Measurements from ENCODE around the gene C1QTNF8.

The C1QTNF8 gene

DNA sequence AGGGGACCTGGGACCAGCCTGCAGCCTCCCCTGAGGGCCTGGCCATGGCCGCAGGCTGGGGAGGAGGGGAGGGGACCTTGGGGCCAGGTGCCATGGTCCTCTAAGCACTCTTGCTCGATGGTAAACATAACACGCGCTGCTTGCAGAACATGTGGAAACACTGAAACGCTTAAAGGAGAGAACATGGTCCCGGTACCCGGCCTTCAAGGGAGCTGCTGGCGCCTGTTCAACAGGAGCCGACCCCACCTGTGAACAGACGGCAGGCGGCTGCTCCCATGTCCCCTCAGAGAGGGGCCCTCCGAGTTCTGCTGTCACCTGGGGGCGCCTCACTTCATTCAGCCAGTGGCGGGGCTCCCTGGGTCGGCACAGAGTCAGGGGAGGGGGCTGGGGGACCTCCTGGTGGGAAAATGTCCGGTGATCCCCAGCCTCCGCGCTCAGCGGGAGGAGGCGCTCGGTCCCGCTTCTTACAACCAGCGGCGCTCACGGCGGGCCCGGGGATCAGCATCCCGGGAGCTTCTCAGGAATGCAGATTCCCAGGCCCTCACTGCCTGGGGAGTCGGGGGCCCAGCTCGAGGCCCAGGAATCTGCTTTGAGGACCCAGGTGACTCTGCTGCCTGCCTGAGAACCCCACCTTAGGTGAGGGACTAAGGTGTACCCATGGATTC lies 24.4 kb downstream of the C1QTNF8 start:
- no peak for TF ChIP-seq EGR1 (IDR thresholded peaks at IDR 0.05)
- no peak for TF ChIP-seq CEBPB (IDR thresholded peaks at IDR 0.05)
- TF ChIP-seq, protein P1, sequence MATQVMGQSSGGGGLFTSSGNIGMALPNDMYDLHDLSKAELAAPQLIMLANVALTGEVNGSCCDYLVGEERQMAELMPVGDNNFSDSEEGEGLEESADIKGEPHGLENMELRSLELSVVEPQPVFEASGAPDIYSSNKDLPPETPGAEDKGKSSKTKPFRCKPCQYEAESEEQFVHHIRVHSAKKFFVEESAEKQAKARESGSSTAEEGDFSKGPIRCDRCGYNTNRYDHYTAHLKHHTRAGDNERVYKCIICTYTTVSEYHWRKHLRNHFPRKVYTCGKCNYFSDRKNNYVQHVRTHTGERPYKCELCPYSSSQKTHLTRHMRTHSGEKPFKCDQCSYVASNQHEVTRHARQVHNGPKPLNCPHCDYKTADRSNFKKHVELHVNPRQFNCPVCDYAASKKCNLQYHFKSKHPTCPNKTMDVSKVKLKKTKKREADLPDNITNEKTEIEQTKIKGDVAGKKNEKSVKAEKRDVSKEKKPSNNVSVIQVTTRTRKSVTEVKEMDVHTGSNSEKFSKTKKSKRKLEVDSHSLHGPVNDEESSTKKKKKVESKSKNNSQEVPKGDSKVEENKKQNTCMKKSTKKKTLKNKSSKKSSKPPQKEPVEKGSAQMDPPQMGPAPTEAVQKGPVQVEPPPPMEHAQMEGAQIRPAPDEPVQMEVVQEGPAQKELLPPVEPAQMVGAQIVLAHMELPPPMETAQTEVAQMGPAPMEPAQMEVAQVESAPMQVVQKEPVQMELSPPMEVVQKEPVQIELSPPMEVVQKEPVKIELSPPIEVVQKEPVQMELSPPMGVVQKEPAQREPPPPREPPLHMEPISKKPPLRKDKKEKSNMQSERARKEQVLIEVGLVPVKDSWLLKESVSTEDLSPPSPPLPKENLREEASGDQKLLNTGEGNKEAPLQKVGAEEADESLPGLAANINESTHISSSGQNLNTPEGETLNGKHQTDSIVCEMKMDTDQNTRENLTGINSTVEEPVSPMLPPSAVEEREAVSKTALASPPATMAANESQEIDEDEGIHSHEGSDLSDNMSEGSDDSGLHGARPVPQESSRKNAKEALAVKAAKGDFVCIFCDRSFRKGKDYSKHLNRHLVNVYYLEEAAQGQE (IDR thresholded peaks at IDR 0.05; ENCODE audit: low read depth) = no peak
- no peak for TF ChIP-seq NFIC (IDR thresholded peaks at IDR 0.05)
- TF ChIP-seq TEAD4 (IDR thresholded peaks at IDR 0.05) = no peak
- TF ChIP-seq YY1 (IDR thresholded peaks at IDR 0.05; ENCODE audit: low read depth) = no peak
- no peak for TF ChIP-seq RAD21 (IDR thresholded peaks at IDR 0.05; ENCODE audit: low read depth)
- TF ChIP-seq ZBTB7A (IDR thresholded peaks at IDR 0.05; ENCODE audit: low read depth) = no peak
- TF ChIP-seq TCF12 (IDR thresholded peaks at IDR 0.05; ENCODE audit: low read depth) = no peak
- TF ChIP-seq EP300 (IDR thresholded peaks at IDR 0.05; ENCODE audit: borderline replicate concordance) = no peak

DNA sequence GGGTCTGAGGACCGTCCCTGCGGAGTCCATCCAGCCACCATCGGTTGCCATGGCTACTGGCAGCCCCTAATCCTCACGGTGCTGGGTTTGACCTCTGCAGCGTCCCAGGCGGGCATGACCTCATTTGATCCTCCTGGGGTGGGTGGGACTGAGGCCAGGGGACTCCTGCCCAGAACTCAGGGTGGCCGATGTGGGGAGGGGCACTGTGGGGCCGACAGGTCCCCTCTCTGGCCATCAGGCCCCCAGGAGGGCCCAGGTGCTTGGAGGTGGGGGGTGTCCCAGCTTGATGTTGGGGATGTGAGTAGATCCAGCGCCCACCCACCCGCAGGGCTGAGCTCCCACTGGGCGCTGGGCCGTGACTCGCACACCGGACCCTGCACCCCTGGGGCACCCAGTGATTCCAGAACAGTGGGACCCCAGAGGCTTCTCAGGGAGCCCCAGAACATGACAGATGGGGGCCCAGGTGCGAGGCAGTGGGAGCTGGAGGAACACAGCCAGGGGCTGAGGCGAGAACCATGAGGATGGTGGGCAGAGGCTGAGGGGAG lies 25.1 kb downstream of the C1QTNF8 start:
- no peak for TF ChIP-seq EP300 (IDR thresholded peaks at IDR 0.05; ENCODE audit: borderline replicate concordance)
- TF ChIP-seq CREB1 (IDR thresholded peaks at IDR 0.05; ENCODE audit: low read depth) = no peak
- TF ChIP-seq FOXM1 (IDR thresholded peaks at IDR 0.05; ENCODE audit: borderline replicate concordance, low read depth) = no peak
- TF ChIP-seq NFIC (IDR thresholded peaks at IDR 0.05) = no peak
- no peak for TF ChIP-seq EGR1 (IDR thresholded peaks at IDR 0.05)
- no peak for TF ChIP-seq TEAD4 (IDR thresholded peaks at IDR 0.05)

DNA sequence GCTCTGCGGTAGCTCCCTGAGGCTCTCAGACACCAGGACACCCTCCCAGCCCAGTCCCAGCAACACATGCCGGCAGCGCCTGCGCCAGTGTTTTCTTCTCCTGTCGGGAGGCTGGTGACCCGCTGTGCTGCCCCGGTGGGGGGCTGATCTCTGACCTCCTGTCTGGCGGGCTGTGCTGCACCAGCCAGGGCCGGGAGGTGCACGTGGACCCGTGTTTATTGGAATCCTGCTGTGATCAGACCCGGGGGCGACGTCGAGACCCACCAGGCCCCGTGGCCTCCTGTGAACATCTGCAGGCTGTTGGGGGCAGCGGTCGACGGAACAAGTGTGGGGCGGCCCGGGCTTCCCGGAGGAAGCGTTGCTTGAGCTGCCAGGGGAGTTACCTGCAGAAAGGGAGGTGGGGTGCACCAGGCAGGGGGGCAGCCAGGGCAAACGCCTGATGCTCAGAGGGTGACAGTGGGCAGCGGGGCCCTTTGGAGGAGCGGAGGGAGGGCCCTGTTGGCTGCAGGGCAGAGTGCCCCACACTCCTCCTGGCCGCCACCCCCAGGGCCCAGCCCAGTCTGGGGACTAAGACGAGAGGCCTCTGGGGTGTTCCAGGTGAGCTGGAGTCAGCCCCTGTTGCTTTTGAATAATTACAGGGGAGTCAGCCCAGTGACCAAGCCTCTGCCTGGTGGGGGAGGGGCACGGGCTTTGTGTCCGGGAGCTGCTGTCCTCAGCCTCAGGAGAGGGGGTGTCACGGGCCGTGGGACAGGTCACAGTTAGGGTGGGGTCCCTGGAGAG lies 25.8 kb downstream of the C1QTNF8 start:
- no peak for TF ChIP-seq RAD21 (IDR thresholded peaks at IDR 0.05; ENCODE audit: low read depth)
- no peak for TF ChIP-seq EGR1 (IDR thresholded peaks at IDR 0.05)
- no peak for TF ChIP-seq TAF1 (IDR thresholded peaks at IDR 0.05; ENCODE audit: low read depth)
- no peak for TF ChIP-seq ZBTB7A (IDR thresholded peaks at IDR 0.05; ENCODE audit: low read depth)

DNA sequence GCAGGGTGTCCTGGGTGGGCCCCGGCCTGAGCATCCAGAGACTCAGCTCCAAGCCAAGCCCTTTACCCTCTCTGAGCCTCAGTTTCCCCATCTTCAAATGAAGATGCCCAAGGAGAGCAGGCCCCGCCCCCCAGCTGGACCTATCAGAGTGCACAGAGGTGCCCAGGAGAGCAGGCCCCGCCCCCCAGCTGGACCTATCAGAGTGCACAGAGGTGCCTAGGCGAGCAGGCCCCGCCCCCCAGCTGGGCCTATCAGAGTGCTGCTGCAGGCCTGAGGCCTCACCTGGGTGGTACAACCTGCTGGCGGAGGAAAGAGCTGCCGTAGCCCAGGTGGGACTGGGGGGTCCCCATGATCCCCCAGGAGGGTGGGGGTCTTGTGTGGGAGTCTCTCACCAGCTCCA lies 26.9 kb downstream of the C1QTNF8 start:
- TF ChIP-seq TEAD4 (IDR thresholded peaks at IDR 0.05) = no peak
- TF ChIP-seq EP300 (IDR thresholded peaks at IDR 0.05; ENCODE audit: borderline replicate concordance) = no peak
- no peak for TF ChIP-seq YY1 (IDR thresholded peaks at IDR 0.05; ENCODE audit: low read depth)
- no peak for TF ChIP-seq TCF12 (IDR thresholded peaks at IDR 0.05; ENCODE audit: low read depth)

DNA sequence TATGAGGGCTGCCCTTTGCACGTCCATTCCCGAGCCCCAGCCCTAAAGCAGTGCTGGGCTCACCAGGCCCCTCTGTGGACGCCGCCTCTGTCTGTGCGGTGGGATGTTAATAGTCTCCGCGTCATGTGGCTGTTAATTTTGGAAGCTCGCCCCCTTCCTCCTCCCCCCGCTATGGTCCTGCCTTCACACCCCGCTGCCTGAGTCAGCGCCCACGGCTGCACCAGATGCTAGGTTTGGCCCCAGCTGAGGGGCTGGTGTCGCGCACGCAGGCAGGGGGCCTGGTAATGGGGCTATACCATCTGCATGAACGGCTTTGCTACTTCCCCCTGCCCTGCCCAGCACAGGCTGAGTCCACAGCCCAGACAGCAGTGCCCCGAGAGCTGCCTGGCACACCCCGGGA lies 27.6 kb downstream of the C1QTNF8 start:
- TF ChIP-seq, protein P1 (IDR thresholded peaks at IDR 0.05; ENCODE audit: low read depth) = no peak
- TF ChIP-seq TEAD4 (IDR thresholded peaks at IDR 0.05) = no peak
- TF ChIP-seq CEBPB (IDR thresholded peaks at IDR 0.05) = no peak
- no peak for TF ChIP-seq EP300 (IDR thresholded peaks at IDR 0.05; ENCODE audit: borderline replicate concordance)
- TF ChIP-seq EGR1 (IDR thresholded peaks at IDR 0.05) = no peak
- TF ChIP-seq ZBTB7A (IDR thresholded peaks at IDR 0.05; ENCODE audit: low read depth) = no peak
- TF ChIP-seq, protein P2, sequence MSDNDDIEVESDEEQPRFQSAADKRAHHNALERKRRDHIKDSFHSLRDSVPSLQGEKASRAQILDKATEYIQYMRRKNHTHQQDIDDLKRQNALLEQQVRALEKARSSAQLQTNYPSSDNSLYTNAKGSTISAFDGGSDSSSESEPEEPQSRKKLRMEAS (IDR thresholded peaks at IDR 0.05) = no peak
- no peak for TF ChIP-seq YY1 (IDR thresholded peaks at IDR 0.05; ENCODE audit: low read depth)
- no peak for TF ChIP-seq FOXM1 (IDR thresholded peaks at IDR 0.05; ENCODE audit: borderline replicate concordance, low read depth)
- no peak for TF ChIP-seq TCF12 (IDR thresholded peaks at IDR 0.05; ENCODE audit: low read depth)
- no peak for TF ChIP-seq TAF1 (IDR thresholded peaks at IDR 0.05; ENCODE audit: low read depth)
- TF ChIP-seq NFIC (IDR thresholded peaks at IDR 0.05) = no peak
- no peak for TF ChIP-seq CREB1 (IDR thresholded peaks at IDR 0.05; ENCODE audit: low read depth)
- no peak for TF ChIP-seq RAD21 (IDR thresholded peaks at IDR 0.05; ENCODE audit: low read depth)
- TF ChIP-seq, protein P3, sequence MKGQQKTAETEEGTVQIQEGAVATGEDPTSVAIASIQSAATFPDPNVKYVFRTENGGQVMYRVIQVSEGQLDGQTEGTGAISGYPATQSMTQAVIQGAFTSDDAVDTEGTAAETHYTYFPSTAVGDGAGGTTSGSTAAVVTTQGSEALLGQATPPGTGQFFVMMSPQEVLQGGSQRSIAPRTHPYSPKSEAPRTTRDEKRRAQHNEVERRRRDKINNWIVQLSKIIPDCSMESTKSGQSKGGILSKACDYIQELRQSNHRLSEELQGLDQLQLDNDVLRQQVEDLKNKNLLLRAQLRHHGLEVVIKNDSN (IDR thresholded peaks at IDR 0.05) = no peak

DNA sequence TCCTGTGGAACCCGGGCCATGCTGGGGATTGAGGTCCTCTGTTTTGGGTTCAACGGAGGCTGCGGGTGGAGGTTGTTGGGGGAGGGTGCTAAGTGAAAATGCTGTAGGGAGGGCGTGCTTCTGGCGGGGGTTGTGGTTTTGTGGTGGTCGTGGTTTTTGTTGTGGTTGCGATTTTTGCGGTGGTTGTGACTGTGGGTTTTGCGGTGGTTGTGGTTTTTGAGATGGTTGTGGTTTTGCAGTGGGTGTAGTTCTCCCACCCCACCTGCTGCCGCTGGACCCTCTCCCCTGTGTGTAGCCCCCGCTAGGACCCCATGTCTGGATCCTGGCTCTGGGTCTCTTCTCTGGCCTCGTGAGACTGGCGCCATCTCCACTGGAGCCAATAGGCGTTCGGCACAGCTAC lies 28.4 kb downstream of the C1QTNF8 start:
- TF ChIP-seq EGR1 (IDR thresholded peaks at IDR 0.05) (no peak), TCF12 (IDR thresholded peaks at IDR 0.05; ENCODE audit: low read depth) (no peak), CEBPB (IDR thresholded peaks at IDR 0.05) (no peak), RAD21 (IDR thresholded peaks at IDR 0.05; ENCODE audit: low read depth) (no peak), CREB1 (IDR thresholded peaks at IDR 0.05; ENCODE audit: low read depth) (no peak), TEAD4 (IDR thresholded peaks at IDR 0.05) (no peak), EP300 (IDR thresholded peaks at IDR 0.05; ENCODE audit: borderline replicate concordance) (no peak), YY1 (IDR thresholded peaks at IDR 0.05; ENCODE audit: low read depth) (no peak), NFIC (IDR thresholded peaks at IDR 0.05) (no peak), FOXM1 (IDR thresholded peaks at IDR 0.05; ENCODE audit: borderline replicate concordance, low read depth) (no peak), ZBTB7A (IDR thresholded peaks at IDR 0.05; ENCODE audit: low read depth) (no peak), TAF1 (IDR thresholded peaks at IDR 0.05; ENCODE audit: low read depth) (no peak)
- TF ChIP-seq, protein P3 (IDR thresholded peaks at IDR 0.05) = no peak
- TF ChIP-seq, protein P1 (IDR thresholded peaks at IDR 0.05; ENCODE audit: low read depth) = no peak
- TF ChIP-seq, protein P2 (IDR thresholded peaks at IDR 0.05) = no peak

Measured in Ishikawa (cell line).